DMS53 (cell line): Measurements from ENCODE around the gene PIK3R2.

ENCODE experiments used
- DNase-seq: peaks from one replicate; lab custom pipeline; 2025; lab: John Stamatoyannopoulos, UW

The PIK3R2 gene

GRCh38 chr19:18173054-18173571 is 20.1 kb downstream of the PIK3R2 start:
- DNase-seq, result no peak

GRCh38 chr19:18173572-18174288 is 20.8 kb downstream of the PIK3R2 start, which contains the start of gene IFI30:
Gene IFI30 (plus strand): TSS chr19:18173813. CDS start chr19:18173842, 29 bp downstream.
- peak; percentile 93 for DNase-seq

- no peak for DNase-seq
Measured at GRCh38 chr19:18174983-18175382, 22.0 kb downstream of the PIK3R2 start.

- no peak for DNase-seq
Measured at GRCh38 chr19:18176367-18177310, 23.7 kb downstream of the PIK3R2 start.

GRCh38 chr19:18179957-18180356 is 27.0 kb downstream of the PIK3R2 start:
- no peak for DNase-seq

- DNase-seq, result no peak
Measured at GRCh38 chr19:18183529-18183928, 30.6 kb downstream of the PIK3R2 start.

GRCh38 chr19:18185538-18185937 is 32.6 kb downstream of the PIK3R2 start:
- DNase-seq, result no peak

GRCh38 chr19:18190278-18190677 is 37.3 kb downstream of the PIK3R2 start:
- DNase-seq, result no peak

GRCh38 chr19:18191640-18192062 is 38.7 kb downstream of the PIK3R2 start:
- DNase-seq, result no peak

- DNase-seq, result peak; percentile 99
Measured at GRCh38 chr19:18192673-18193387, 39.9 kb downstream of the PIK3R2 start, which contains the start of gene MPV17L2. Gene MPV17L2 (plus strand): TSS chr19:18193218. CDS start chr19:18193282, 64 bp downstream.

GRCh38 chr19:18193388-18194180 is 40.6 kb downstream of the PIK3R2 start:
- DNase-seq, result peak; percentile 28

- DNase-seq, result no peak
Measured at GRCh38 chr19:18194181-18194530, 41.2 kb downstream of the PIK3R2 start.

GRCh38 chr19:18194554-18195238 is 41.7 kb downstream of the PIK3R2 start:
- DNase-seq, result no peak

- DNase-seq, result no peak
Measured at GRCh38 chr19:18196511-18196845, 43.5 kb downstream of the PIK3R2 start.

- DNase-seq, result no peak
Measured at GRCh38 chr19:18197306-18197705, 44.3 kb downstream of the PIK3R2 start.

GRCh38 chr19:18197941-18198340 is 45.0 kb downstream of the PIK3R2 start:
- DNase-seq, result no peak

GRCh38 chr19:18198374-18198773 is 45.4 kb downstream of the PIK3R2 start:
- no peak for DNase-seq

GRCh38 chr19:18202397-18202777 is 49.4 kb downstream of the PIK3R2 start:
- no peak for DNase-seq

GRCh38 chr19:18202778-18203407 is 49.9 kb downstream of the PIK3R2 start:
- peak; percentile 64 for DNase-seq

GRCh38 chr19:18203408-18203862 is 50.5 kb downstream of the PIK3R2 start:
- DNase-seq, result peak; percentile 65
